GM23248 (cell line): ENCODE data around the gene IER3. TPM values are rescaled to one million over a fixed set of nuclear protein-coding genes. Genes with fewer than 3 reads are reported as not detected.

ENCODE experiments used
- DNase-seq: peaks from one replicate; pipeline ENCODE4 v3.0.0-alpha.2; 2015
- H2AFZ ChIP-seq: fragments of 200-600 bp; sonication (generic); 2 replicates; pipeline ENCODE4 v1.6.1; 2016; ENCODE audit warnings: antibody characterized with exemption
- H3F3A ChIP-seq: fragments of 200-600 bp; sonication (generic); 2 replicates; pipeline ENCODE4 v1.6.1; 2016; ENCODE audit warnings: mild to moderate bottlenecking, antibody characterized with exemption, mixed run types; ENCODE audit not compliant: insufficient read depth
- H3K27ac ChIP-seq: fragments of 200-600 bp; sonication (generic); 2 replicates; pipeline ENCODE4 v1.5.1; 2016; ENCODE audit warnings: mild to moderate bottlenecking
- H3K27me3 ChIP-seq: fragments of 200-600 bp; sonication (generic); replicated peaks from 2 replicates; pipeline ENCODE4 v1.6.1; 2016; ENCODE audit warnings: mild to moderate bottlenecking; ENCODE audit not compliant: insufficient read depth
- H3K36me3 ChIP-seq: fragments of 200-600 bp; sonication (generic); 2 replicates; pipeline ENCODE4 v1.6.1; 2016; ENCODE audit warnings: low read depth, mild to moderate bottlenecking
- H3K4me1 ChIP-seq: fragments of 200-600 bp; sonication (generic); 2 replicates; pipeline ENCODE4 v1.6.1; 2016; ENCODE audit warnings: mild to moderate bottlenecking; ENCODE audit not compliant: insufficient read depth
- H3K4me2 ChIP-seq: fragments of 200-600 bp; sonication (generic); one replicate; pipeline ENCODE4 v1.6.1; 2016; ENCODE audit warnings: mild to moderate bottlenecking; ENCODE audit not compliant: unreplicated experiment
- H3K4me3 ChIP-seq: fragments of 200-600 bp; sonication (generic); 2 replicates; pipeline ENCODE4 v1.5.1; 2016; ENCODE audit warnings: mild to moderate bottlenecking
- H3K79me2 ChIP-seq: fragments of 200-600 bp; sonication (generic); 2 replicates; pipeline ENCODE4 v1.6.1; 2016; ENCODE audit warnings: mild to moderate bottlenecking; ENCODE audit not compliant: insufficient read depth
- H3K9ac ChIP-seq: fragments of 200-600 bp; sonication (generic); 2 replicates; pipeline ENCODE4 v1.6.1; 2016; ENCODE audit warnings: mild to moderate bottlenecking
- H3K9me2 ChIP-seq: fragments of 200-600 bp; sonication (generic); 2 replicates; pipeline ENCODE4 v1.6.1; 2016; ENCODE audit warnings: mixed run types, mild to moderate bottlenecking, moderate library complexity; ENCODE audit not compliant: insufficient read depth
- H3K9me3 ChIP-seq: fragments of 200-600 bp; sonication (generic); one replicate; pipeline ENCODE4 v1.6.1; 2017; ENCODE audit warnings: low read depth
- H4K20me1 ChIP-seq: fragments of 200-600 bp; sonication (generic); 2 replicates; pipeline ENCODE4 v1.6.0; 2016; ENCODE audit not compliant: insufficient read depth
- EZH2 ChIP-seq: fragments of 200-600 bp; sonication (generic); IDR thresholded peaks from 2 replicates; pipeline ENCODE4 v1.6.1; 2018; ENCODE audit warnings: antibody characterized with exemption, mild to moderate bottlenecking; ENCODE audit not compliant: insufficient read depth, poor library complexity, severe bottlenecking
- EZH2phosphoT487 ChIP-seq: fragments of 200-600 bp; sonication (generic); IDR thresholded peaks from 2 replicates; pipeline ENCODE4 v1.6.1; 2018; ENCODE audit warnings: antibody characterized with exemption, moderate library complexity, mild to moderate bottlenecking, low read depth; ENCODE audit not compliant: insufficient read depth
- WGBS, 2 experiments: methylation state at CpG; one replicate each; pipeline ENCODE4 v1.1.6; 2015 to 2017; ENCODE audit warnings: low lambda C conversion rate in 2 of 2, low coverage in 1 of 2; ENCODE audit errors: missing lambda C conversion rate in 2 of 2; 5-methylcytosine and 5-hydroxymethylcytosine counted together
- in situ Hi-C: fragments of 300-500 bp; cut with MboI; formaldehyde crosslinking; loops from 2 replicates; pipeline ENCODE4 v1.15.0; 2020
- polyA plus RNA-seq: library from polyadenylated mRNA; unstranded; fragments of >200 nt; fragmentation: Nextera tagmentation; extraction: Ambion mirVana; gene quantifications from 2 replicates; pipeline ENCODE4 v1.2.1, GENCODE V29; 2016
- total RNA-seq: library from RNA; depleted of rRNA; stranded (reverse); fragments of >200 nt; shearing (Covaris generic); gene quantifications from 2 replicates; pipeline ENCODE4 v1.2.3, GENCODE V29; 2014

Gene IER3
- total and polyA plus RNA-seq, 2 experiments from 2014 or later = 82.1 to 148 TPM

DNA sequence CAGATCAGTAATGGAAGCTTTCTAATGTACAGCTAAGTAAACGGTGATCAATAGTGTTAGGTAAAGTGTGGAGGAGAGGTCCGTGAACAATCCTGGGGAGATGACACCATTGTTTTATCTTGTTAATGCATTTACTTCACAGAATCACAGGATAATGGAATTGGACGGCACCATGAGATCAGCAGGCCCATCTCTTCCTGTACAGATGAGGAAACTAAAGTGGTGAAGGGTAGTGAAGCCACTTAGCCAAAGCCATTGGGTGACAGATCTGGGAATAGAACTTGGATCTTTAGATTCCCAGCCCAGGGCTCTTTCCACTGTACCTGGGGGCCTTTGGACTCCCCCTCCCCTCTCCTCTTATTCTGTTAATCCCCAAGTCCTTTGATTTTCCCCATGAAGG lies 26.2 kb upstream of the IER3 start:
- Histone ChIP-seq H3K79me2 (no peaks in the 10 kb centered on the region), H3K4me2 (peak overlapping the region; percentile 58), H3K4me1 (peaks cover 22% of the 10 kb centered on the region), H3F3A (peaks cover 16% of the 10 kb centered on the region), H3K27me3 (no peaks in the 10 kb centered on the region), H2AFZ (peak overlapping the region; percentile 67; the same call in 1 of the 2 replicates), H3K9ac (peak overlapping the region; percentile 74), H3K27ac (peak overlapping the region; percentile 96), H3K9me3 (no peaks in the 10 kb centered on the region), H3K36me3 (no peaks in the 10 kb centered on the region), H4K20me1 (no peaks in the 10 kb centered on the region), H3K9me2 (no peaks in the 10 kb centered on the region), H3K4me3 (no peak overlapping the region)
- in situ Hi-C loops = no loop called here
- DNase-seq = no peak
- TF ChIP-seq EZH2phosphoT487 (no peak), EZH2 (no peak)
- WGBS, 2 experiments = 95 to 100% methylated on average over 3 of the region's 3 CpGs

DNA sequence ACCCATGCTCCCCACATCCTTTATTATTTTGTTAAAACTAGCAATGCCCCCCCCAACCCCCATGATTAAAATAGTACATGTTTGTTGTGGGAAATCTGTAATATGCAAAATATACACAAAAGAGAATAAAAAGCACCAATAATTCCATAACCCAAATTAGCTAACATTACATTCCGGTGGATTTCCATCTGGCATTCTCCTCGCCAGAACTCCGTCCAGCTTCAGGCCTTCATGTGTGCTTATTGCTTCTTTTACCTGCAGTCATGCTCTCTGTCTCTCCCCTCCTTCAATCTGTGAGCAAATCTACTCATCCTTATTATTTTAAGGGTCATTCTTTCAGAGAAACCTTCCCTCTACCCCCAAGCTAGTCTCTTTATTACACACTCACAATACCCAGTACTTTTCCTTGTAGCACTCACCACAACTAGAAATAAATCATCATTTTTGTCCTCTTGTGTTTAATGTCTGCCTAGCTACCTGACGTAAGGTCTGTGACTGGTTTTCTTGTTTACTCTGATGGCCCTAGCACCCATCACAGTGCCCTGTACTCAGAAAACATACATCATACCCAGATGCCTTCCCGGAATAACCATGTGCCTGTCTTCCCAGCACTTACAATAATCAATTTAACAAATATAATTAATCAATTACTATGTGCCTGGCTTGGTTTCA lies 25.6 kb upstream of the IER3 start:
- peak; percentile 64 for DNase-seq
- peak overlapping the region; percentile 58 for H3K4me2 ChIP-seq
- peak overlapping the region; percentile 20 for H3K4me3 ChIP-seq
- no peaks in the 10 kb centered on the region for H3K27me3 ChIP-seq
- H3K79me2 ChIP-seq = no peaks in the 10 kb centered on the region
- no peaks in the 10 kb centered on the region for H3K9me2 ChIP-seq
- no peak for TF ChIP-seq EZH2phosphoT487
- no peak for TF ChIP-seq EZH2
- peaks cover 22% of the 10 kb centered on the region for H3K4me1 ChIP-seq
- H3K9ac ChIP-seq = peak overlapping the region; percentile 74
- H2AFZ ChIP-seq = peak overlapping the region; percentile 67
- no peaks in the 10 kb centered on the region for H3K9me3 ChIP-seq
- no peaks in the 10 kb centered on the region for H3K36me3 ChIP-seq
- H3F3A ChIP-seq = peaks cover 16% of the 10 kb centered on the region
- in situ Hi-C loops = no loop called here
- no peaks in the 10 kb centered on the region for H4K20me1 ChIP-seq
- WGBS, 2 experiments = 26% methylated on average over 5 of the region's 5 CpGs
- H3K27ac ChIP-seq = peak overlapping the region; percentile 96

DNA sequence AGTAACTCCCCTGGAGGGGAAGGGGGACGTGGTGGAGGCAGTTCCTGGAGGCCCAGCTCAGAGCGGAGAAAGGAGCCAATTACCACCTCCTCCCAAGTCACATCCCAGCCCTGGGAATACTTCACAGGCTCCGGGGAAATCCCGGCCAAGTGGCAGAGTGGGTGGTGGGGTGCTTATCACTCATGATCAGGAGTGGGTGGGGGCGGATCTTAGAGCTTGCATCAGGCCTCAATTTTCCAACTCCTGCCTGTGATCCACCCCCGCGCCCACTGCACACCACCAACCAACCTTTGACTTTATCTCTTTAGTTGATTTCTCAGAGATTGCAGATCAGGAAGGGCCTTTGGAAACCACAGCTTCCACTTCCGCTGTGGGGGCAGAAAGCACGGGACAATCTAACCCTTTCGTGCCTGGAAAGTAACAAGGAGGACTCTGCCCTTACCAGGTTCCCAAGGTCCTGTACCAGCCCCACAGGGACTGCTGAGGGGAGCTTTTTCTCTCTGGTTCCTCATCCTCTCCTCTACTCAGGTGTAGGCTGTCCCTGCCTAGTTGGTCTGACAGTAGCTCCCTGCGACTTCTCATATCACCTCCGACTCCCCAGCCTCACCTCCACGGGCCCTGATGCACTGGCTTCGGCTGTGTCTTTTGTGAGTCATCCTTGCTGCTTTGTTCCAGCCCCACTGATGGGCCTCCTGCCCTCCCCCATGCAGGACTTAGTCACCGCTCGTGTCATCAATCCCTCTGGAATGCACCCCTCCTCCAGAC lies 24.9 kb upstream of the IER3 start:
- H3K79me2 ChIP-seq = no peaks in the 10 kb centered on the region

DNA sequence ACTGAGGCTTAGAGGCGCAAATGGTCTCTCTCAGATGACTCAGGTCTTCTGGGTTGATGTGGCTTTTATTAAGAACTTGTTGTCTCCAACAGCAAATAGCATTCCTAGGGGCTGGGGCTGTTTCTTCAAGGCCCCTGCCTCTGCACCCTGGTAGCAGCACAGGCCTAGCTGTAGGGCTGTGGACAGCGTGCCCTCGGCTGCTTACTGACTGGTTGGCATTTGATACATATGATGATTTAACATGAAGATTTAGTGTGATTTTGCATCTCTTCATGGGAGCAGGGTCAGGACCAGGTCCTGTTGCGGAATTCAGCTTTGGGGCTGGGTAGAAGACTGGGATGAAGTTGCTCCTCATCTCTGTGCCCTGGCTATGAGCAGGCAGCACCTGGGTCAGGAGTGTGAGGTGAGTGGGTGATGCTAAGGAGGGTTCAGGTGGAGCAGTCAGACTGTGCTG lies 24.3 kb upstream of the IER3 start:
- peak; percentile 25 for DNase-seq
- Histone ChIP-seq H3K4me3 (peak overlapping the region; percentile 41; the same call in 1 of the 2 replicates), H3K36me3 (no peaks in the 10 kb centered on the region), H3K27me3 (no peaks in the 10 kb centered on the region), H2AFZ (no peak overlapping the region), H3K4me1 (peaks cover 31% of the 10 kb centered on the region), H3K9me3 (no peaks in the 10 kb centered on the region), H3K9ac (peak overlapping the region; percentile 74), H3K79me2 (no peaks in the 10 kb centered on the region), H3F3A (peaks cover 16% of the 10 kb centered on the region), H4K20me1 (no peaks in the 10 kb centered on the region), H3K9me2 (no peaks in the 10 kb centered on the region), H3K27ac (peak overlapping the region; percentile 96), H3K4me2 (peak overlapping the region; percentile 46)
- in situ Hi-C loops = no loop called here
- 97% methylated on average over 4 of the region's 4 CpGs for WGBS, 2 experiments
- TF ChIP-seq EZH2 (no peak), EZH2phosphoT487 (no peak)

More for the DNA sequence above, 24.9 kb upstream of the IER3 start:
- H3K9me2 ChIP-seq = no peaks in the 10 kb centered on the region
- H3K4me3 ChIP-seq = peak overlapping the region; percentile 41
- H4K20me1 ChIP-seq = no peaks in the 10 kb centered on the region
- peaks cover 25% of the 10 kb centered on the region for H3K4me1 ChIP-seq
- no peaks in the 10 kb centered on the region for H3K27me3 ChIP-seq
- peak overlapping the region; percentile 8; the same call in 1 of the 2 replicates for H2AFZ ChIP-seq
- in situ Hi-C loops = no loop called here
- TF ChIP-seq EZH2phosphoT487 (no peak), EZH2 (no peak)
- H3K36me3 ChIP-seq = no peaks in the 10 kb centered on the region
- peak; percentile 98 for DNase-seq
- peaks cover 16% of the 10 kb centered on the region for H3F3A ChIP-seq
- peak overlapping the region; percentile 96 for H3K27ac ChIP-seq
- H3K9ac ChIP-seq = peak overlapping the region; percentile 74
- H3K4me2 ChIP-seq = peak overlapping the region; percentile 58
- WGBS, 2 experiments = 3% methylated on average over 15 to 16 of the region's 16 CpGs
- H3K9me3 ChIP-seq = no peaks in the 10 kb centered on the region
